IPS-18c (cell line): ENCODE results near the gene SDHA.
"Not testable (repeated sequence)": the region's sequence is repeated elsewhere in the genome, so short reads cannot be mapped to it uniquely, and the experiment has no call there.

ENCODE experiments used
- H3K4me3 ChIP-seq: 2 replicates; pipeline ENCODE4 v1.7.0; 2013; ENCODE audit warnings: low read depth, mild to moderate bottlenecking, low read length, moderate library complexity; ENCODE audit not compliant: insufficient read depth
- H3K9me3 ChIP-seq: one replicate; pipeline ENCODE4 v1.6.1; 2013; ENCODE audit warnings: mild to moderate bottlenecking, low read length, moderate library complexity; ENCODE audit not compliant: control insufficient read depth, insufficient read depth

The SDHA gene

GRCh38 chr5:192970-193831, 24.9 kb upstream of the SDHA start:
- Histone ChIP-seq H3K4me3 (no peak overlapping the region), H3K9me3 (no peaks in the 10 kb centered on the region)

- Histone ChIP-seq H3K9me3 (no peaks in the 10 kb centered on the region), H3K4me3 (no peak overlapping the region)
These were observed 24.0 kb upstream of the SDHA start for GRCh38 chr5:194102-194501.

- no peak overlapping the region for H3K4me3 ChIP-seq
- no peaks in the 10 kb centered on the region for H3K9me3 ChIP-seq
These were observed 23.4 kb upstream of the SDHA start for GRCh38 chr5:194603-195209.

- Histone ChIP-seq H3K9me3 (no peaks in the 10 kb centered on the region), H3K4me3 (no peak overlapping the region)
These were observed 22.5 kb upstream of the SDHA start for GRCh38 chr5:195401-196160.

- H3K4me3 ChIP-seq: no peak overlapping the region
- no peaks in the 10 kb centered on the region for H3K9me3 ChIP-seq
These were observed 21.8 kb upstream of the SDHA start for GRCh38 chr5:196350-196749.

- not testable (repeated sequence) for H3K4me3 ChIP-seq, H3K9me3 ChIP-seq
These were observed 21.1 kb upstream of the SDHA start for GRCh38 chr5:197031-197430.

GRCh38 chr5:197892-198489, 20.1 kb upstream of the SDHA start:
- Histone ChIP-seq H3K4me3 (no peak overlapping the region), H3K9me3 (no peaks in the 10 kb centered on the region)

- no peaks in the 10 kb centered on the region for H3K9me3 ChIP-seq
- no peak overlapping the region for H3K4me3 ChIP-seq
These were observed 19.5 kb upstream of the SDHA start for GRCh38 chr5:198516-199196.

GRCh38 chr5:199197-199949, 18.7 kb upstream of the SDHA start:
- Histone ChIP-seq H3K9me3 (no peaks in the 10 kb centered on the region), H3K4me3 (no peak overlapping the region)

GRCh38 chr5:199950-200645, 18.0 kb upstream of the SDHA start:
- Histone ChIP-seq H3K4me3 (no peak overlapping the region), H3K9me3 (no peaks in the 10 kb centered on the region)

GRCh38 chr5:200985-201384, 17.1 kb upstream of the SDHA start:
- Histone ChIP-seq H3K4me3 (no peak overlapping the region), H3K9me3 (no peaks in the 10 kb centered on the region)

GRCh38 chr5:201672-202071, 16.4 kb upstream of the SDHA start:
- no peak overlapping the region for H3K4me3 ChIP-seq
- H3K9me3 ChIP-seq: no peaks in the 10 kb centered on the region

- Histone ChIP-seq H3K4me3 (no peak overlapping the region), H3K9me3 (no peaks in the 10 kb centered on the region)
These were observed 14.7 kb upstream of the SDHA start for GRCh38 chr5:203246-203930.

- no peak overlapping the region for H3K4me3 ChIP-seq
- no peaks in the 10 kb centered on the region for H3K9me3 ChIP-seq
These were observed 14.1 kb upstream of the SDHA start for GRCh38 chr5:204001-204400.

GRCh38 chr5:204462-204861, 13.7 kb upstream of the SDHA start:
- H3K4me3 ChIP-seq: no peak overlapping the region

More at GRCh38 chr5:204462-204861, 13.7 kb upstream of the SDHA start:
- no peaks in the 10 kb centered on the region for H3K9me3 ChIP-seq
